ENCODE results near the gene ACOT8.

DNA sequence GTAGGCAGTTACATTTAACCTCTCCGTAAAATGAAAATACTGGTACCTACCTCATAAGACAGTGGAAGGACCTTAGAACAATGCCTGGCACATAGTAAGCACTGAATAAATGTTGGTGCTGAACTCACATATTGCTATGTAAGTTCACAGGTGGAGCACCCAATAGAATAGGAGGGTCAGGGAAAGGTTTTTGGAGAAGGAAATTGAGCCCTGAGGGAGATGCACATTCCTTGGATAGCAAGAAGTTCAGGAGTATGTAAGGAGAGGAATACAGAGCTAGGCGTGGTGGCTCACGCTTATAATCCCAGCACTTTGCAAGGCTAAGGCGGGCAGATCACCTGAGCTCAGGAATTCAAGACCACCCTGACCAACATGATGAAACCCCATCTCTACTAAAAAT lies 37.7 kb downstream of the ACOT8 start:
- TF ChIP-seq JUN (IDR thresholded peaks at IDR 0.05; ENCODE audit: borderline replicate concordance, low read depth, low read length) (no peak), JUN (CRISPR knock-in tag; IDR thresholded peaks at IDR 0.05; ENCODE audit: borderline replicate concordance) (no peak), CTBP1 (IDR thresholded peaks at IDR 0.05; ENCODE audit: borderline replicate concordance) (no peak), KDM1A (IDR thresholded peaks at IDR 0.05) (no peak), POLR2AphosphoS5 (IDR thresholded peaks at IDR 0.05; ENCODE audit: control insufficient read depth, insufficient read depth, low read depth, low read length) (no peak), CTCF (IDR thresholded peaks at IDR 0.05 in 2 of 3, conservative IDR thresholded peaks at IDR 0.05 in 1 of 3; ENCODE audit: insufficient read depth in 2 of 3, low read depth in 1 of 3, low read length in 3 of 3) (no peak), SMARCE1 (IDR thresholded peaks at IDR 0.05) (no peak), FOXM1 (IDR thresholded peaks at IDR 0.05; ENCODE audit: low read depth) (no peak), FOXM1 (CRISPR knock-in tag; IDR thresholded peaks at IDR 0.05; ENCODE audit: low read depth) (no peak)
- TF ChIP-seq, protein P1, sequence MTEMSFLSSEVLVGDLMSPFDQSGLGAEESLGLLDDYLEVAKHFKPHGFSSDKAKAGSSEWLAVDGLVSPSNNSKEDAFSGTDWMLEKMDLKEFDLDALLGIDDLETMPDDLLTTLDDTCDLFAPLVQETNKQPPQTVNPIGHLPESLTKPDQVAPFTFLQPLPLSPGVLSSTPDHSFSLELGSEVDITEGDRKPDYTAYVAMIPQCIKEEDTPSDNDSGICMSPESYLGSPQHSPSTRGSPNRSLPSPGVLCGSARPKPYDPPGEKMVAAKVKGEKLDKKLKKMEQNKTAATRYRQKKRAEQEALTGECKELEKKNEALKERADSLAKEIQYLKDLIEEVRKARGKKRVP (CRISPR knock-in tag; IDR thresholded peaks at IDR 0.05): no peak

Data from K562 (cell line).